Bronchial epithelial cell (primary cell): Measurements from ENCODE around the gene COMMD1. TPM values are rescaled to one million over a fixed set of nuclear protein-coding genes. Genes with fewer than 3 reads are reported as not detected.
A peak's percentile ranks its signal among the peaks of the same experiment; 100 is the strongest.

Source experiments
- DNase-seq: peaks from one replicate; pipeline ENCODE4 v3.0.0-alpha.2; 2010; ENCODE audit warnings: low read depth
- FAIRE-seq: peaks from 2 replicates; lab custom pipeline; 2011; peaks lifted over from hg19 to GRCh38; lab: Jason Lieb, UNC
- H3K27me3 ChIP-seq: 2 replicates; pipeline ENCODE4 v1.5.1; 2011; ENCODE audit warnings: low read length; ENCODE audit not compliant: control insufficient read depth, insufficient read depth
- H3K36me3 ChIP-seq: 2 replicates; pipeline ENCODE4 v1.5.1; 2011; ENCODE audit warnings: low read length; ENCODE audit not compliant: control insufficient read depth, insufficient read depth
- H3K4me3 ChIP-seq: 2 replicates; pipeline ENCODE4 v1.5.1; 2011; ENCODE audit warnings: mild to moderate bottlenecking, low read depth, low read length, control low read depth
- CTCF ChIP-seq: IDR thresholded peaks from 2 replicates; pipeline ENCODE4 v1.5.1; 2011; ENCODE audit warnings: mild to moderate bottlenecking, moderate library complexity, low read length, control low read depth, inconsistent platforms; ENCODE audit not compliant: insufficient read depth, severe bottlenecking
- total RNA-seq: library from RNA; depleted of rRNA; stranded (reverse); fragments of >200 nt; gene quantifications from 2 replicates; pipeline ENCODE4 v1.2.1, GENCODE V29; 2014

Gene COMMD1
- total RNA-seq, 1 donor from 2014 or later: 30.5 TPM

- Histone ChIP-seq H3K36me3 (no peaks in the 10 kb centered on the region), H3K4me3 (no peak overlapping the region), H3K27me3 (no peaks in the 10 kb centered on the region)
- FAIRE-seq (no peak), DNase-seq (no peak)
- TF ChIP-seq CTCF: no peak
These were observed 125.4 kb downstream of the COMMD1 start for GRCh38 chr2:62030902-62031301.

GRCh38 chr2:62032096-62032495, 126.6 kb downstream of the COMMD1 start:
- Histone ChIP-seq H3K27me3 (no peaks in the 10 kb centered on the region), H3K36me3 (no peaks in the 10 kb centered on the region), H3K4me3 (no peak overlapping the region)
- no peak for FAIRE-seq
- DNase-seq: peak; percentile 20
- no peak for TF ChIP-seq CTCF

GRCh38 chr2:62034715-62035114, 129.2 kb downstream of the COMMD1 start:
- TF ChIP-seq CTCF: no peak
- FAIRE-seq: no peak

GRCh38 chr2:62036229-62036628, 130.8 kb downstream of the COMMD1 start:
- Histone ChIP-seq H3K36me3 (no peaks in the 10 kb centered on the region), H3K4me3 (no peak overlapping the region), H3K27me3 (no peaks in the 10 kb centered on the region)
- no peak for TF ChIP-seq CTCF
- DNase-seq: no peak
- no peak for FAIRE-seq

More at GRCh38 chr2:62034715-62035114, 129.2 kb downstream of the COMMD1 start:
- Histone ChIP-seq H3K36me3 (no peaks in the 10 kb centered on the region), H3K27me3 (no peaks in the 10 kb centered on the region), H3K4me3 (no peak overlapping the region)
- DNase-seq: no peak

GRCh38 chr2:62036761-62037250, 131.3 kb downstream of the COMMD1 start:
- no peak for TF ChIP-seq CTCF
- Histone ChIP-seq H3K27me3 (no peaks in the 10 kb centered on the region), H3K36me3 (no peaks in the 10 kb centered on the region), H3K4me3 (no peak overlapping the region)
- DNase-seq (no peak), FAIRE-seq (no peak)
